ENCODE results near the gene HTT-AS.

Gene HTT-AS

DNA sequence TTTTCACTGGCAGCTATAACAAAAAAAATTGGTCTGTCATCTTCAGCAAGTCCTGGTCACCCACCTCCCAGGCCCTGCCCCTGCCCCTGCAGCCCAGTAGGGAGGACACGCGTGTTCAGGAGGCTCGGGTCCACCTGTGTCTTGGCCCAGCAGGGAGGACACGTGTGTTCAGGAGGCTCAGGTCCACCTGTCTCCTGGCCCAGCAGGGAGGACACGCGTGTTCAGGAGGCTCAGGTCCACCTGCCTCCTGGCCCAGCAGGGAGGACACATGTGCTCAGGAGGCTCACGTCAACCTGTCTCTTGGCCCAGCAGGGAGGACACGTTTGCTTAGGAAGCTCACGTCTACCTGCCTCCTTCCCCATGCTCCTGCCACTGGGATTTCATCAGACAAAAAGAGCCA, 44.9 kb downstream of the HTT-AS start:
- DNase-seq: no peak

DNA sequence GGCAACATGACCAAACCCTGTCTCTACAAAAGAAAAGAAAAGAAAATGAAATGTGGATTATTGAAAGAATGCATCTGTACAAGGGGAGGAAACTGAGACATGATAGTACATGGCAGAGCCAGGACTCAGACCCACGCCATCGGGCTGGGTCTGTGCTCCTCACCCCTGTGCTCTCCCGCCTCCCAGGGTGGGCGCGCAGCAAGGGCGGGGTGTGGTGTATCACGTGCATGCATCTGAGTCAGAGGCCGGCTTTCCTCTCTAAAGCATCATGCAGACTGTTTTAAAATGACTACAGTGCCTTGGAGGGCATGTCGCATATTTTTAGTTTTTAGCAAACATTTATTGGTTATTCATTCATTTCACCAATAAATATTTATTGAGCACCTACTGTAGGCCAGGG, 47.8 kb downstream of the HTT-AS start:
- no peak for DNase-seq

GRCh38 chr4:3025881-3026280, 48.5 kb downstream of the HTT-AS start:
- no peak for DNase-seq

GRCh38 chr4:3022651-3023050, 51.7 kb downstream of the HTT-AS start:
- no peak for DNase-seq

GRCh38 chr4:3022112-3022511, 52.2 kb downstream of the HTT-AS start:
- DNase-seq: no peak

- DNase-seq: no peak
These were observed 52.7 kb downstream of the HTT-AS start for GRCh38 chr4:3021627-3022026.

DNA sequence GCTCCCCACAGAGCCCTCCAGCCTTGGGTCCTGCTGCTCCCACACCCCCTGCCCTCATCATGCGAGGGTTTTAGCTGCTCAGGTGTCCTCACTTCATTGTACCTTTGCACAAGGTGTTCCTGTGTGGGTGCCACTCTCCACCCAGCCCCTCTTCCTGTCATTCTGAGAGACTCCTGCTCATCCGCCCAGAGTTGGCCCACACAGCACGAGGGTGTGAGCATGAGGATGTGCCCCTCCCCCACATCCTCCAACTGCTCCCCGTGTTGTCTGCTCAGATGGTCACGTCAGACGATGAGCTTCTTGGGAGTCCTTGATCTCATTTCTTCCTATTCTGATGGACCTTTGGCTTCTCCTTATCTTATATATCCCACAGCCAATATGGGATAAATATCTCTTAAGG, 53.2 kb downstream of the HTT-AS start:
- DNase-seq: no peak

DNA sequence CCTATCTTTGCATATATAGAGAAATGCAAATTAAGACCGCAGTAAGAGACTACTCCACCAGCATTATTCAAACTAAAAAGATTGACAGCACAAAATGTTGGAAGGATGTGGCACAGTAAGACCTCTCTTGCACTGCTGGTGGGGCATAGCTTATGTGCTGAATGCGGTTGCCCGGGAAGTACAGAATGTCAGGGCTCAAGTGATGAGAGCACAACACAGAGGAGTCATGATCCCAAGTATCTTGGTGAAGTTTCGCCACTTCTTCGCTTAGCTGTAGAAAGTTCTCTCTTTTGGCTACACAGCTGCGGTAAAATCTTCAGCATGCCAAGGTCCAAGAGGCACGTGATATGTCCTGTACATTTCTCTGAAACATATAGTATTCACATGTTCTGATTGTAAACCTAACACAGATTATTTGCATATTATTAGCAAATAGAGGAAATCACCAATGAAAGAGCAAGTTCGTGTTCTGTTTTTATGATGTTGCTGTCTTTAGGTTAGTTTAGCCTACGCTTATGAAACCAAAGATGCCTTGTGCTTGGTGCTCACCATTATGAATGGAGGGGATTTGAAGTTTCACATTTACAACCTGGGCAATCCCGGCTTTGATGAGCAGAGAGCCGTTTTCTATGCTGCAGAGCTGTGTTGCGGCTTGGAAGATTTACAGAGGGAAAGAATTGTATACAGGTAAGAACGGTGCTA, 55.0 kb downstream of the HTT-AS start:
- no peak for DNase-seq

GRCh38 chr4:3017504-3017903, 56.8 kb downstream of the HTT-AS start:
- no peak for DNase-seq

GRCh38 chr4:3016961-3017360, 57.4 kb downstream of the HTT-AS start:
- DNase-seq: no peak

DNA sequence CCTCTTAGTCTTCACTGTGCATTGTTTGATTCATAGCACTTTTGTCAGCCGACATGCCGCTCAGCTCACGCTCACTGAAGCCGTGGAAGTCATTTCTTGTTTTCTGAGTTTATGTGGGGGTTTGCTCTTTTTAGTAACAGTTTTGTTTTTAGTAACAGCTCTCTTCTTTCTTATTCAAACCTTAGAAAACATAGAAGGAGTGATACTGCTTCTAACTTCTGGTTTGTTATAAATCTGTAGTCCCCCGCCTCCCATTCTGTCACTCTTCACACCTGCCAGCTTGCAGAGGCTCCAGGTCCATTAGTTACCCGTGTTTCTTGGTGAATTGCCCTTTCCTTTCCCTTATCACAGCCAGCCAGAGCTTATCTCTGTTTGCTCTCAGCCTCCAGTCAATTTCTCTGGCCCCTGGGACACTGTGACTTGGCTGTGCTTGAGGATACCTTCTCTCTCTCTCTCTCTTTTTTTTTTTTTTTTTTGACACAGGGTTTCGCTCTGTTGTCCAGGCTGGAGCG, 60.4 kb downstream of the HTT-AS start:
- no peak for DNase-seq

All from stimulated activated CD4-positive, alpha-beta T cell treated with anti-CD3 and anti-CD28 coated beads, Interleukin-4, amount 100 ng/mL, for 4 hours (primary cell).